Endothelial cell of umbilical vein (primary cell): ENCODE measurements around the gene ITGA3. TPM values are rescaled to one million over a fixed set of nuclear protein-coding genes. Genes with fewer than 3 reads are reported as not detected.
A peak's percentile ranks its signal among the peaks of the same experiment; 100 is the strongest.

Experiments
- BruUV-seq: library from RNA; stranded (reverse); fragments of 400-500 nt; replicated peaks from 2 replicates; lab custom pipeline; 2021; lab: Mats Ljungman, UMichigan
- CTCF ChIA-PET: fragments of 300-600, 350-600 bp; sonication (Branson Sonifier 250); formaldehyde crosslinking; loops from one replicate; lab custom pipeline; 2021; ENCODE audit warnings: antibody characterized with exemption, inconsistent platforms; lab: Charles Lee
- POLR2A ChIA-PET: fragments of 300-600, 350-600 bp; sonication (Branson Sonifier 250); formaldehyde crosslinking; loops from one replicate; lab custom pipeline; 2021; ENCODE audit warnings: antibody characterized with exemption, inconsistent platforms; lab: Charles Lee
- DNase-seq: peaks from one replicate; pipeline ENCODE4 v3.0.0-alpha.2; 2011; ENCODE audit warnings: low read depth, low spot score
- FAIRE-seq: peaks from 2 replicates; lab custom pipeline; 2011; peaks lifted over from hg19 to GRCh38; lab: Jason Lieb, UNC
- H2AFZ ChIP-seq: 2 replicates; pipeline ENCODE4 v1.6.0; 2012; ENCODE audit warnings: low read depth, low read length, control low read depth, inconsistent platforms
- H3K27ac ChIP-seq: 2 replicates; pipeline ENCODE4 v1.5.1; 2011; ENCODE audit warnings: low read depth, mild to moderate bottlenecking, control low read depth, low read length, moderate library complexity; ENCODE audit not compliant: insufficient read depth
- H3K27me3 ChIP-seq, 2 experiments: 2 replicates each; pipeline versions ENCODE4 v1.6.0 to v1.6.1; 2011; ENCODE audit warnings: low read length in 2 of 2, mixed read lengths in 1 of 2; ENCODE audit not compliant: control insufficient read depth in 2 of 2, insufficient read depth in 2 of 2
- H3K36me3 ChIP-seq, 2 experiments: 2 replicates in 1 of 2; 3 replicates in 1 of 2; pipeline ENCODE4 v1.5.1; 2011; ENCODE audit warnings: low read length in 2 of 2, mild to moderate bottlenecking in 1 of 2, moderate library complexity in 1 of 2; ENCODE audit not compliant: control insufficient read depth in 2 of 2, insufficient read depth in 2 of 2; ENCODE audit errors: extremely low read depth in 1 of 2
- H3K4me1 ChIP-seq: 3 replicates; pipeline ENCODE4 v1.5.1; 2011; ENCODE audit warnings: mild to moderate bottlenecking, low read length; ENCODE audit not compliant: control insufficient read depth, insufficient read depth; ENCODE audit errors: extremely low read depth
- H3K4me2 ChIP-seq: 2 replicates; pipeline ENCODE4 v1.6.1; 2011; ENCODE audit warnings: low read length, control low read depth, mixed read lengths; ENCODE audit not compliant: insufficient read depth
- H3K4me3 ChIP-seq, 3 experiments: fragments of 200-600 bp in 1 of 3; sonication (generic), shearing (Covaris generic) in 1 of 3; replicated peaks in 1 of 3; 2 replicates each; pipeline ENCODE4 v1.5.1; 2011 to 2016; ENCODE audit warnings: control low read depth in 3 of 3, low read length in 3 of 3, mild to moderate bottlenecking in 2 of 3, inconsistent platforms in 1 of 3, low read depth in 1 of 3, moderate library complexity in 1 of 3; ENCODE audit not compliant: insufficient read depth in 1 of 3
- H3K79me2 ChIP-seq: 2 replicates; pipeline ENCODE4 v1.6.0; 2012; ENCODE audit warnings: low read length, inconsistent platforms; ENCODE audit not compliant: control insufficient read depth, insufficient read depth
- H3K9ac ChIP-seq: replicated peaks from 2 replicates; pipeline ENCODE3; 2011; ENCODE audit warnings: low read length, control low read depth; ENCODE audit not compliant: insufficient read depth; ENCODE audit errors: extremely low read depth
- H3K9me1 ChIP-seq: replicated peaks from 3 replicates; pipeline ENCODE4 v1.6.0; 2011; ENCODE audit warnings: mild to moderate bottlenecking, low read length; ENCODE audit not compliant: control insufficient read depth, insufficient read depth; ENCODE audit errors: extremely low read depth
- H3K9me3 ChIP-seq: replicated peaks from 2 replicates; pipeline ENCODE4 v1.5.1; 2012; ENCODE audit warnings: low read length, inconsistent platforms; ENCODE audit not compliant: control insufficient read depth, insufficient read depth
- H4K20me1 ChIP-seq: replicated peaks from 2 replicates; pipeline ENCODE3; 2011; ENCODE audit warnings: mild to moderate bottlenecking, low read length; ENCODE audit not compliant: control insufficient read depth, insufficient read depth; ENCODE audit errors: extremely low read depth
- CTCF ChIP-seq, 2 donors: IDR thresholded peaks; 1 replicate in 1 of 2; 2 replicates in 1 of 2; pipeline ENCODE4 v1.5.1; 2011; ENCODE audit warnings: low read length in 2 of 2, mild to moderate bottlenecking in 2 of 2, moderate library complexity in 2 of 2, control low read depth in 1 of 2, inconsistent platforms in 1 of 2, low read depth in 1 of 2; ENCODE audit not compliant: insufficient read depth in 1 of 2; ENCODE audit errors: extremely low read depth in 1 of 2
- EZH2 ChIP-seq: IDR thresholded peaks from 2 replicates; pipeline ENCODE4 v1.6.1; 2012; ENCODE audit warnings: borderline replicate concordance, low read depth, mild to moderate bottlenecking, moderate library complexity, low read length, inconsistent platforms; ENCODE audit not compliant: severe bottlenecking
- FOS ChIP-seq: IDR thresholded peaks from 2 replicates; pipeline ENCODE4 v1.6.1; 2011; ENCODE audit warnings: mild to moderate bottlenecking, low read length, moderate library complexity, borderline replicate concordance; ENCODE audit not compliant: insufficient read depth
- GATA2 ChIP-seq: IDR thresholded peaks from 2 replicates; pipeline ENCODE4 v1.7.0; 2011; ENCODE audit warnings: low read depth, mild to moderate bottlenecking, moderate library complexity, mixed read lengths, low read length; ENCODE audit not compliant: insufficient read length, insufficient read depth
- JUN ChIP-seq: IDR thresholded peaks from 2 replicates; pipeline ENCODE4 v1.6.1; 2011; ENCODE audit warnings: borderline replicate concordance, low read depth; ENCODE audit not compliant: insufficient read length, insufficient read depth
- MYC ChIP-seq: IDR thresholded peaks from one replicate; pipeline ENCODE4 v1.6.1; 2011; ENCODE audit warnings: mild to moderate bottlenecking, low read depth, low read length
- POLR2A ChIP-seq: IDR thresholded peaks from 2 replicates; pipeline ENCODE4 v1.6.1; 2012; ENCODE audit warnings: low read depth, mild to moderate bottlenecking, control low read depth, low read length
- POLR2AphosphoS5 ChIP-seq: IDR thresholded peaks from 2 replicates; pipeline ENCODE4 v1.6.1; 2012; ENCODE audit warnings: low read depth, mild to moderate bottlenecking, control low read depth, low read length, moderate library complexity; ENCODE audit not compliant: insufficient read depth
- dilution Hi-C: fragments of 300-500 bp; cut with MboI; formaldehyde crosslinking; loops from one replicate; pipeline ENCODE4 v1.15.0; 2019; ENCODE audit warnings: low sequenced_read_pairs; ENCODE audit not compliant: extremely low pct_ligation_motif_present
- intact Hi-C: fragments of 100-400 bp; cut with micrococcal nuclease; formaldehyde crosslinking; loops from one replicate; pipeline ENCODE4 v1.10.0; 2022
- polyA plus RNA-seq, 4 experiments: library from polyadenylated mRNA; depleted of rRNA in 3 of 4; stranded (reverse) in 3 of 4; unstranded in 1 of 4; fragments of >200 nt; gene quantifications; 2 replicates each; pipeline versions ENCODE4 v1.2.1 to v1.2.3, GENCODE V29; 2011 to 2012; ENCODE audit warnings: missing spikeins in 1 of 4
- total RNA-seq: library from RNA; stranded (reverse); gene quantifications from 2 replicates; pipeline ENCODE4 v1.2.3, GENCODE V29; 2021
- TF ChIP-seq, protein P1 (sequence below): IDR thresholded peaks from 2 replicates; pipeline ENCODE4 v1.6.1; 2011; ENCODE audit not compliant: insufficient read depth, insufficient read length

ITGA3 gene
- total and polyA plus RNA-seq, 2 donors (not counting 3 experiments of a cell fraction or from before 2014, with no cell fraction given): 92.7 to 112 TPM

GRCh38 chr17:50056217-50056960 is 479 bp downstream of the ITGA3 start:
- peak overlapping the region; percentile 39 for H3K27ac ChIP-seq
- ChIA-PET POLR2A (interaction anchor here (1.4 to 2.2 kb wide), 2 partner anchors 23 to 29 kb away, joined by 3 to 13 read pairs; no protein-coding TSS in a partner anchor), CTCF (interaction anchor here (1.0 to 8.2 kb wide), 16 partner anchors 8 to 58 kb away, joined by 3 to 146 read pairs (median 9); partner anchors contain the start of gene PDK2)
- H3K36me3 ChIP-seq: no peaks in the 10 kb centered on the region
- no peaks in the 10 kb centered on the region for H3K9me3 ChIP-seq
- TF ChIP-seq POLR2AphosphoS5: no peak
- TF ChIP-seq POLR2A: peak; percentile 8
- TF ChIP-seq GATA2: no peak
- TF ChIP-seq FOS: no peak
- no peak for TF ChIP-seq MYC
- TF ChIP-seq EZH2: no peak
- TF ChIP-seq, protein P1, sequence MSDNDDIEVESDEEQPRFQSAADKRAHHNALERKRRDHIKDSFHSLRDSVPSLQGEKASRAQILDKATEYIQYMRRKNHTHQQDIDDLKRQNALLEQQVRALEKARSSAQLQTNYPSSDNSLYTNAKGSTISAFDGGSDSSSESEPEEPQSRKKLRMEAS: no peak
- TF ChIP-seq CTCF (IDR thresholded peaks at IDR 0.05; ENCODE audit: extremely low read depth in 1 of 2, insufficient read depth in 1 of 2, low read depth in 1 of 2, low read length in 2 of 2): peak; percentile 23 to 70
- TF ChIP-seq JUN: no peak
- intact Hi-C loops: no loop called here
- peaks cover 60% of the 10 kb centered on the region for H3K4me1 ChIP-seq
- DNase-seq (peak; percentile 68), FAIRE-seq (peak; percentile 79)
- H3K9ac ChIP-seq: peak overlapping the region; percentile 59
- no peaks in the 10 kb centered on the region for H3K27me3 ChIP-seq
- peak overlapping the region; percentile 65 to 77 (median 77) for H3K4me3 ChIP-seq
- dilution Hi-C loops: no loop called here
- BruUV-seq: TSS peak; percentile 22
- peaks cover 17% of the 10 kb centered on the region for H3K79me2 ChIP-seq
- H3K4me2 ChIP-seq: peak overlapping the region; percentile 84
- no peaks in the 10 kb centered on the region for H3K9me1 ChIP-seq
- no peaks in the 10 kb centered on the region for H4K20me1 ChIP-seq
- H2AFZ ChIP-seq: peak overlapping the region; percentile 68
